ENCODE data around the gene NUP93. TPM values are rescaled to one million over a fixed set of nuclear protein-coding genes. Genes with fewer than 3 reads are reported as not detected.

The NUP93 gene
- total RNA-seq, 1 donor from 2014 or later: 81.7 TPM

- no peaks in the 10 kb centered on the region for H3K27me3 Mint-ChIP-seq (ENCODE audit: unreplicated experiment)
- peaks cover 44% of the 10 kb centered on the region for H3K4me1 Mint-ChIP-seq (ENCODE audit: unreplicated experiment)
- DNase-seq (ENCODE audit: extremely low spot score, unreplicated experiment): no peak
- peaks cover 65% of the 10 kb centered on the region for H3K36me3 Mint-ChIP-seq (ENCODE audit: unreplicated experiment)
- no peak overlapping the region for H3K4me3 Mint-ChIP-seq (ENCODE audit: unreplicated experiment)
- no peak for TF ChIP-seq CTCF (IDR thresholded peaks at IDR 0.05)
- no peak overlapping the region for H3K27ac Mint-ChIP-seq (ENCODE audit: unreplicated experiment)
- H3K9me3 Mint-ChIP-seq (ENCODE audit: unreplicated experiment): no peaks in the 10 kb centered on the region
These were observed 112.2 kb downstream of the NUP93 start for GRCh38 chr16:56842133-56842532.

GRCh38 chr16:56844056-56844455 is 114.1 kb downstream of the NUP93 start:
- peaks cover 47% of the 10 kb centered on the region for H3K36me3 Mint-ChIP-seq (ENCODE audit: unreplicated experiment)

GRCh38 chr16:56847173-56847910 is 117.4 kb downstream of the NUP93 start:
- H3K4me3 Mint-ChIP-seq (ENCODE audit: unreplicated experiment): no peak overlapping the region
- no peak for DNase-seq (ENCODE audit: extremely low spot score, unreplicated experiment)
- no peaks in the 10 kb centered on the region for H3K9me3 Mint-ChIP-seq (ENCODE audit: unreplicated experiment)
- peaks cover 25% of the 10 kb centered on the region for H3K36me3 Mint-ChIP-seq (ENCODE audit: unreplicated experiment)
- peaks cover 63% of the 10 kb centered on the region for H3K4me1 Mint-ChIP-seq (ENCODE audit: unreplicated experiment)
- H3K27me3 Mint-ChIP-seq (ENCODE audit: unreplicated experiment): no peaks in the 10 kb centered on the region
- H3K27ac Mint-ChIP-seq (ENCODE audit: unreplicated experiment): peak overlapping the region; percentile 92
- TF ChIP-seq CTCF (IDR thresholded peaks at IDR 0.05): no peak

More at GRCh38 chr16:56844056-56844455, 114.1 kb downstream of the NUP93 start:
- Mint-ChIP-seq H3K27ac (ENCODE audit: unreplicated experiment) (peak overlapping the region; percentile 19), H3K4me3 (ENCODE audit: unreplicated experiment) (no peak overlapping the region), H3K9me3 (ENCODE audit: unreplicated experiment) (no peaks in the 10 kb centered on the region), H3K4me1 (ENCODE audit: unreplicated experiment) (peaks cover 53% of the 10 kb centered on the region), H3K27me3 (ENCODE audit: unreplicated experiment) (no peaks in the 10 kb centered on the region)
- DNase-seq (ENCODE audit: extremely low spot score, unreplicated experiment): no peak
- no peak for TF ChIP-seq CTCF (IDR thresholded peaks at IDR 0.05)

GRCh38 chr16:56848029-56848936 is 118.4 kb downstream of the NUP93 start:
- Mint-ChIP-seq H3K4me1 (ENCODE audit: unreplicated experiment) (peaks cover 63% of the 10 kb centered on the region), H3K36me3 (ENCODE audit: unreplicated experiment) (peaks cover 17% of the 10 kb centered on the region), H3K4me3 (ENCODE audit: unreplicated experiment) (no peak overlapping the region), H3K27me3 (ENCODE audit: unreplicated experiment) (no peaks in the 10 kb centered on the region), H3K9me3 (ENCODE audit: unreplicated experiment) (no peaks in the 10 kb centered on the region), H3K27ac (ENCODE audit: unreplicated experiment) (peak overlapping the region; percentile 92)
- no peak for TF ChIP-seq CTCF (IDR thresholded peaks at IDR 0.05)
- no peak for DNase-seq (ENCODE audit: extremely low spot score, unreplicated experiment)
